ENCODE results near the gene USP19.

USP19 gene

DNA sequence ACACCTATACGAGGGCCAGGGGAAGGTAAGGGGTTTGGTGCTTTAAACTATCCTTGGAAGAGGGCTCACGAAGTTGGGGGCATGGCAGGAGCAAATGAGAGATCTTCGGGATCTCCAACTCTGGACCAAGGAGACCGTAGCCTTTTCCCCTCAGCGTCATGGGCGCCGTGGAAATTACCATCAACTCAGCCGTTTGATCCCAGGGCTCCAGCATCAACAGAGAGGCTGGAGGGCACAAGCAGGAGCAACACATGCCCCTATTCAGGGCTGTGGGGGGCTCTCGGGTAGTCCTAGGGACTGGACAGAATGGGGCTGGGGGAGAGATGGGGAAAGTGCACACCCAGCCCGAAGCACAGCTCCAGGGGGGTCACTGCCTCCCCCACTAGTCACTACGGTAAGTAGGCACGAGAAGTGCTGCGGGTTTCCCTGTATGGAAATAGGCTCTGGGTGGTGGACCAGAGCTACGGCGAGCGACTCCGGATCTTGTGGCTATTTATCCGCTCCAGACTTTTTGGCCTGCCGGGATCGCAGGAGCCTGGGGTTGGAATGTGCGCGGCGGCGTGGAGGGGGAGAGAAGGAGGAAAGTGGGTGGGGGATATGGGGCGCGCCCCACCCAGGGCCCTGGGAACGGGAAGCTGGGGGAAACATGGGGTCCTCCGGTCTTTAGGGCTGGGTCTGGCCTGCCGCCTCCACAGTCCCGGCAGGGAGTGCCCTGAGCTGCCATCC lies 12.8 kb upstream of the USP19 start:
- no peak overlapping the region for H3K4me2 ChIP-seq (ENCODE audit: low read depth, low read length, poor library complexity, severe bottlenecking)
- TF ChIP-seq, protein P1, sequence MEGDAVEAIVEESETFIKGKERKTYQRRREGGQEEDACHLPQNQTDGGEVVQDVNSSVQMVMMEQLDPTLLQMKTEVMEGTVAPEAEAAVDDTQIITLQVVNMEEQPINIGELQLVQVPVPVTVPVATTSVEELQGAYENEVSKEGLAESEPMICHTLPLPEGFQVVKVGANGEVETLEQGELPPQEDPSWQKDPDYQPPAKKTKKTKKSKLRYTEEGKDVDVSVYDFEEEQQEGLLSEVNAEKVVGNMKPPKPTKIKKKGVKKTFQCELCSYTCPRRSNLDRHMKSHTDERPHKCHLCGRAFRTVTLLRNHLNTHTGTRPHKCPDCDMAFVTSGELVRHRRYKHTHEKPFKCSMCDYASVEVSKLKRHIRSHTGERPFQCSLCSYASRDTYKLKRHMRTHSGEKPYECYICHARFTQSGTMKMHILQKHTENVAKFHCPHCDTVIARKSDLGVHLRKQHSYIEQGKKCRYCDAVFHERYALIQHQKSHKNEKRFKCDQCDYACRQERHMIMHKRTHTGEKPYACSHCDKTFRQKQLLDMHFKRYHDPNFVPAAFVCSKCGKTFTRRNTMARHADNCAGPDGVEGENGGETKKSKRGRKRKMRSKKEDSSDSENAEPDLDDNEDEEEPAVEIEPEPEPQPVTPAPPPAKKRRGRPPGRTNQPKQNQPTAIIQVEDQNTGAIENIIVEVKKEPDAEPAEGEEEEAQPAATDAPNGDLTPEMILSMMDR (IDR thresholded peaks at IDR 0.05; ENCODE audit: insufficient read depth, low read length, poor library complexity, severe bottlenecking), result no peak
- TF ChIP-seq EZH2phosphoT487 (conservative IDR thresholded peaks at IDR 0.05; ENCODE audit: low read length), result no peak
- no peak overlapping the region for H3K27ac ChIP-seq (ENCODE audit: low read depth, low read length)
- H3K27me3 ChIP-seq (ENCODE audit: low read length), result no peaks in the 10 kb centered on the region
- no peaks in the 10 kb centered on the region for H3K36me3 ChIP-seq (ENCODE audit: low read length)
- no peaks in the 10 kb centered on the region for H4K20me1 ChIP-seq (ENCODE audit: low read depth, low read length)
- no peaks in the 10 kb centered on the region for H3K9me2 ChIP-seq (replicated peaks; ENCODE audit: insufficient read depth, low read length)
- H3F3A ChIP-seq (ENCODE audit: insufficient read depth), result no peaks in the 10 kb centered on the region
- H3K9me3 ChIP-seq (ENCODE audit: insufficient read depth, low read length), result no peaks in the 10 kb centered on the region
- H2AFZ ChIP-seq (ENCODE audit: low read depth, low read length, severe bottlenecking), result no peak overlapping the region
- no peak overlapping the region for H3K9ac ChIP-seq (ENCODE audit: low read length)
- H3K4me3 ChIP-seq (ENCODE audit: insufficient read depth, low read length, poor library complexity, severe bottlenecking), result no peak overlapping the region
- H3K79me2 ChIP-seq (ENCODE audit: insufficient read depth, low read length), result no peaks in the 10 kb centered on the region

DNA sequence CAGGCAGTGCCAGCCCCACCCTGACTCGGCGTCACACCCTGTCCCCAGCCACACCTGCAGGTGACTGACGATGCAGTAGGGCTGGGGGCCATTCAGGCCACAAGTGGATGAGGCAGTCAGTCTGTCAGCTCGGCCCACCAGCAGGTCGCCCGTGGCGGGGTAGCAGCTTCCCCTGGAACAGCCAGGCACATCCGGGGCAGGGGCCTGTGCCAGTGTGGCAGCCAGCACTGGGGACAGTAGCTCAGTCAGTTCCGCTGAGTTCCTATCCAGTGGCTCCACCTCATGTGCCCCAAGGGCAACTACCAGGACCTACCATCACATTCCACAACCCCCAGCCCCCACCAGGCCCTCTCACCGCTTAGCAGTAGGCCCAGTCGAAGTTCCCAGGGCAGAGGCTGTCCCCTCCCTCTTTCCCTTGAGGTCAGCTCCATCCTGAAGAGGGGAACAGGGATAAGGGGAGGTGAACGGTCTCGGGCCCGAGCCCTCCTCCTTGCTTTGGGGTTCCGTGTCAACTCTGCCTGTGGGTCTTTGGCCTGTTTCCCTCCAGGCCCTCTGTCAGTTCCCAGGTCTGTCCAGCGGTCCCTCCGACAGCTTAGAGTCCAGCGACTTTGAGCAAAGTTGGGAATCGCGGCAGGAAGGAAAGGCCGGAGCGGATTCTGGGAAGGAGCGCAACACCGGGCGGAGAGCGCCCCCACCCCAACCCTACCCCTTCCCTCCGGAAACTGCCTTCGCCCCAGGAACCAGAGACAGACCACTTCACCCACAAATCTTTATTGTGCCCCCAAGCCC lies 12.0 kb upstream of the USP19 start, which contains the start of gene LAMB2:
TSS of gene LAMB2 (minus strand) at position 614 of the 789 bp plus-strand sequence. CDS start at position 431, 183 bp downstream.
- H3K79me2 ChIP-seq (ENCODE audit: insufficient read depth, low read length), result no peaks in the 10 kb centered on the region
- H3F3A ChIP-seq (ENCODE audit: insufficient read depth), result no peaks in the 10 kb centered on the region
- no peaks in the 10 kb centered on the region for H3K9me3 ChIP-seq (ENCODE audit: insufficient read depth, low read length)
- H3K27ac ChIP-seq (ENCODE audit: low read depth, low read length), result no peak within 1 kb of the TSS
- no peak for TF ChIP-seq EZH2phosphoT487 (conservative IDR thresholded peaks at IDR 0.05; ENCODE audit: low read length)
- TF ChIP-seq, protein P1 (IDR thresholded peaks at IDR 0.05; ENCODE audit: insufficient read depth, low read length, poor library complexity, severe bottlenecking), result no peak
- no peak within 1 kb of the TSS for H3K9ac ChIP-seq (ENCODE audit: low read length)
- H3K4me2 ChIP-seq (ENCODE audit: low read depth, low read length, poor library complexity, severe bottlenecking), result no peak within 1 kb of the TSS
- H4K20me1 ChIP-seq (ENCODE audit: low read depth, low read length), result no peaks in the 10 kb centered on the region
- H3K9me2 ChIP-seq (replicated peaks; ENCODE audit: insufficient read depth, low read length), result no peaks in the 10 kb centered on the region
- H3K36me3 ChIP-seq (ENCODE audit: low read length), result no peaks in the 10 kb centered on the region
- H3K27me3 ChIP-seq (ENCODE audit: low read length), result no peaks in the 10 kb centered on the region
- H3K4me3 ChIP-seq (ENCODE audit: insufficient read depth, low read length, poor library complexity, severe bottlenecking), result no peak within 1 kb of the TSS
- no peak within 1 kb of the TSS for H2AFZ ChIP-seq (ENCODE audit: low read depth, low read length, severe bottlenecking)

DNA sequence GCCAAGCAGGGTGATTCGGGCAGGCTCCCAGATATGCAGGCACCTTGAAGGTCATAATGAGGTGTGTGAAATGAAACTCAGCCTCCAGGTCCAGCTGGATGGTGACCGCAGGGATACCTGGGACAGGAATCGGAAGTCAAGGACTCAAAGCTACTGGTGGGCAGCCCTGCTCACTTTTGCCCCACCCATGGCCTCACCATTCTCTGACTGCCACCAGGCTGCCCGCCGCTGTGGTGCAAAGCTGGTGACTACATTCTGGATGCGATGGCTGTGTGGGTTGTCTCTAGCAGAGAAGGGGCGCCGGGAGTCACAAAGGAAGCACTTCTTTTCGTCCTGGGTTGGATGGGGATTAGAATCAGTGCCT lies 11.4 kb upstream of the USP19 start:
- no peaks in the 10 kb centered on the region for H3K27me3 ChIP-seq (ENCODE audit: low read length)
- H3F3A ChIP-seq (ENCODE audit: insufficient read depth), result no peaks in the 10 kb centered on the region
- no peaks in the 10 kb centered on the region for H3K9me2 ChIP-seq (replicated peaks; ENCODE audit: insufficient read depth, low read length)
- no peak overlapping the region for H2AFZ ChIP-seq (ENCODE audit: low read depth, low read length, severe bottlenecking)
- no peaks in the 10 kb centered on the region for H3K36me3 ChIP-seq (ENCODE audit: low read length)
- TF ChIP-seq, protein P1 (IDR thresholded peaks at IDR 0.05; ENCODE audit: insufficient read depth, low read length, poor library complexity, severe bottlenecking), result no peak
- no peak for TF ChIP-seq EZH2phosphoT487 (conservative IDR thresholded peaks at IDR 0.05; ENCODE audit: low read length)
- H3K4me3 ChIP-seq (ENCODE audit: insufficient read depth, low read length, poor library complexity, severe bottlenecking), result no peak overlapping the region
- H4K20me1 ChIP-seq (ENCODE audit: low read depth, low read length), result no peaks in the 10 kb centered on the region
- no peaks in the 10 kb centered on the region for H3K9me3 ChIP-seq (ENCODE audit: insufficient read depth, low read length)
- no peak overlapping the region for H3K4me2 ChIP-seq (ENCODE audit: low read depth, low read length, poor library complexity, severe bottlenecking)
- H3K27ac ChIP-seq (ENCODE audit: low read depth, low read length), result no peak overlapping the region
- no peaks in the 10 kb centered on the region for H3K79me2 ChIP-seq (ENCODE audit: insufficient read depth, low read length)
- H3K9ac ChIP-seq (ENCODE audit: low read length), result no peak overlapping the region

Measured in SU-DHL-6 (cell line).